ENCODE results near the gene TEC. TPM values are rescaled to one million over a fixed set of nuclear protein-coding genes. Genes with fewer than 3 reads are reported as not detected.
"Not testable (repeated sequence)": the region's sequence is repeated elsewhere in the genome, so short reads cannot be mapped to it uniquely, and the experiment has no call there.

Gene TEC
- total RNA-seq, result 10 to 100 TPM in 3 of 6 donors, 1 to 10 TPM in 3; 5.9 to 26.2 (median 10.1) TPM

DNA sequence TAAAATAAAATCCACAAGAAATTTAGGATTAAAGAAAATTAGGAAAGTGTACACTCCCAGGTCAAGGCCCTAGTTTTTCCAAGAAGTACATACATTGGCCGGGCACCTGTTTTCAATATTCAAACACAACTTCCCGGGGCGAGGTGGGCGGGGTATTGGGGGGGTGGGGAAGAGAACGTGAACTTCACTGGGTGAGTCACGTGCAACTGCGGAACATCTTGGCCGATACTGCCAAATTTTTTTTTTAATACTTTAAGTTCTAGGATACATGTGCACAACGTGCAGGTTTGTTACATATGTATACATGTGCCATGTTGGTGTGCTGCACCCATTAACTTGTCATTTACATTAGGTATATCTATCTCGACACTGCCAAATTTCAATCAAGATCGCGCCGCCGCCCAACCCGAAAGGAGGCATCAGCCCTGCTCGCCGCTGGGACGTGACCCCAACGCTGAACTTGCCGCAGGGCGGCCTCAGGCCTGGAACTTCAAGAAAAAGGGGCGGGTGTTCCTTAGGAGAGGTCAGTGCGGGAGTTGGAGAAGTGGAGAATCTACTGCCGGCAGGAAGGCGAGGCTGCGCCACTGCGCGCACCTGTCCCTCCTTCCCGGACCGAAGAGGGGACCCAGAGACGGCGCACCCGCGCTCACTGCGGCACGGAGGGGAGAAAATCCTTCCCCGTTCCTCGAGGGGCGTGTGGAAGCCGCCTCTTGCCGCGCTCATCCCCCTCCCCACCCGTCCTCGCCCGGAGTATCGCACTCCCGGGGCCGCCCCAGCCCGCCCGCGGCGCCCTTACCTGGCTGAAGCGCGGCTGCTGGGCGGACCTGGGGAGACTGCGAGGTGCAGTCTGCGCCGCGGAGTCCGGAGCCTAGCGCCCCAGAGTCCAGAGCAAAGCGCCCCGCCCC is at the start of gene TEC:
TEC (minus strand) TSS at position 883 of the 905 bp plus-strand sequence. CDS start 41,224 bp downstream, outside the sequence.
- 1 to 5% methylated on average over 30 to 38 of the region's 63 CpGs for WGBS, 2 donors
- H3K36me3 ChIP-seq, result no peaks in the 10 kb centered on the region
- TF ChIP-seq CTCF (IDR thresholded peaks at IDR 0.05) (peak in 2 of 6 experiments; percentile 4 to 7), POLR2AphosphoS5 (IDR thresholded peaks at IDR 0.05) (peak; percentile 10 to 57), POLR2A (IDR thresholded peaks at IDR 0.05) (peak in 3 of 4 donors; percentile 40 to 93 (median 64)), EP300 (IDR thresholded peaks at IDR 0.05) (no peak)
- no peaks in the 10 kb centered on the region for H3K9me3 ChIP-seq
- peak within 1 kb of the TSS; percentile 70 to 98 (median 81) for H3K4me3 ChIP-seq
- DNase-seq (peak in 1 of 2 donors; percentile 70), ATAC-seq (ENCODE audit: low FRiP score in 2 of 2) (peak; percentile 76 to 83)
- H3K27ac ChIP-seq, result peak within 1 kb of the TSS; percentile 86 to 93 (median 90)
- H3K4me1 ChIP-seq, result peaks cover 0 to 11% (median 7%) of the 10 kb centered on the region in 4 donors
- no peaks in the 10 kb centered on the region for H3K27me3 ChIP-seq

DNA sequence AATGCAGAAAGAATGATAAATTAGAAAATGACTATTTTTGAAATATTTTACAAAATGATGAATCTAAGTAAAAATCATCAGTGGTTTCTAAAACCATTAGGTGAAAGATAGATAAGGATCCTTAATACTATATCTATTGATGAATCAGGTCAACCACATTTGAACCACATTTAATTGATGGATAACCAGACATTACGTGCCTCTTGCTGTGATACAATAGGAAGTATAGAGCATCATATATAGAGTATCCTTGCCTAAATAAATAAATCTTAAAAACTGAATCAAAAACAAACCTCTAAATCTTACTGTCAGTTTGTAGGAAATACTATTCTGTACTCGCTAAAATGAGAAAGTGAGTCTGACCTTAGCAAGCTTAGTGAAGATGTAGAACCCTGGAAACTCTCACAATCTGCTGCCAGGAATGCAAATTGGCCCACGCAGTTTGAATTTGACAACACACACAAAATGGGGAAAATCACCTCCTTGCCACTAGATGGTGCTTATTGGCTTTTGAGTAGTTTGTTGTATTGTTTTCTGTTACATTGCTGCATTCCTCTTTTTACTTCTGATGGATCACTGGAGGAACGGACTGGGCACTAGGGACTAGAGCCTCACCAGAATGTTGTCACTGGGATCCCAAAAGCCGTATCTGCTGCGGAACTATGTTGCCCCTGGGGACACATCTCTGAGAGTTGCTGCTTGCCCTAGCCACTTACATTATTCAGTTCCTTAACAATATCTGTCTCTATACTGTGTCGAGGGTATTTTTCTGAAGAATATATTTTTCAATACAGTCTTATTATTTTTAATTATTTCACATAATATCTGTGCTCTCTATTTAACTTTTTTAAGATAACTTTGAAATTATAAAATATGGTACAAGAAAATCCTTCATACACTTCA is 46.3 kb upstream of the TEC start:
- Histone ChIP-seq H3K36me3 (no peaks in the 10 kb centered on the region), H3K9me3 (no peaks in the 10 kb centered on the region), H3K27me3 (no peaks in the 10 kb centered on the region), H3K4me1 (no peaks in the 10 kb centered on the region), H3K4me3 (no peak overlapping the region), H3K27ac (no peak overlapping the region)
- no peak for DNase-seq
- 39 to 48% methylated on average over 7 of the region's 7 CpGs for WGBS, 2 donors
- TF ChIP-seq CTCF (IDR thresholded peaks at IDR 0.05) (peak in 5 of 6 experiments; percentile 37 to 63 (median 56)), POLR2A (IDR thresholded peaks at IDR 0.05) (no peak)
- ATAC-seq (ENCODE audit: low FRiP score in 2 of 2), result peak in 1 of 2 donors; percentile 70

- not testable (repeated sequence) for DNase-seq; H3K4me3 ChIP-seq; H3K4me1 ChIP-seq; ATAC-seq (ENCODE audit: low FRiP score in 2 of 2); H3K27ac ChIP-seq; H3K27me3 ChIP-seq; H3K9me3 ChIP-seq; H3K36me3 ChIP-seq
Measured at GRCh38 chr4:48314746-48315145, 45.1 kb upstream of the TEC start.

- H3K4me3 ChIP-seq, result no peak overlapping the region
- 87 to 96% methylated on average over 3 of the region's 3 CpGs for WGBS, 2 donors
- no peaks in the 10 kb centered on the region for H3K27me3 ChIP-seq
- no peak for DNase-seq
- no peaks in the 10 kb centered on the region for H3K9me3 ChIP-seq
- ATAC-seq (ENCODE audit: low FRiP score in 2 of 2), result no peak
- TF ChIP-seq POLR2A (IDR thresholded peaks at IDR 0.05) (no peak), POLR2AphosphoS5 (IDR thresholded peaks at IDR 0.05) (no peak), CTCF (IDR thresholded peaks at IDR 0.05) (no peak), EP300 (IDR thresholded peaks at IDR 0.05) (no peak)
- H3K36me3 ChIP-seq, result no peaks in the 10 kb centered on the region
- H3K4me1 ChIP-seq, result no peaks in the 10 kb centered on the region
- no peak overlapping the region for H3K27ac ChIP-seq
Measured at GRCh38 chr4:48311896-48312295, 42.3 kb upstream of the TEC start.

DNA sequence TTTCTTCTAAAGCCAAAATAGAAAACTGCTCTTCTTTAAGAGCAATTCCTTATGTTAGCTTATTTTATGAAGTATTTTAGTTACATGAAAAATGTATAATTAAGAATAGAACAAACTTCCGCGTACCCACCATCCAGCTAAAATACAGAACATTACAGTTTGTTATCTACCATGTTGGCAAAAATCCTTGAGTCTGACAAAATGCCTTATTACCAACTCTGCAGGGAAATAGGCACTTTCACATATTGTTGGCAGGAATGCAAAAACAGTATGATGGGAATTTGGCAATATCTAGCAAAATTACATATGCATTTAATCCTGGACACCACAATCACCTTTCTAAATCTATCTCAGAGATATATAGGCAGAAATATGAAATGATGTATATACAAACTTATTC is 39.3 kb upstream of the TEC start:
- Histone ChIP-seq H3K36me3 (no peaks in the 10 kb centered on the region), H3K9me3 (no peaks in the 10 kb centered on the region), H3K4me1 (no peaks in the 10 kb centered on the region), H3K27me3 (no peaks in the 10 kb centered on the region), H3K27ac (no peak overlapping the region), H3K4me3 (no peak overlapping the region)
- ATAC-seq (ENCODE audit: low FRiP score in 2 of 2) (no peak), DNase-seq (no peak)
- TF ChIP-seq EP300 (IDR thresholded peaks at IDR 0.05) (no peak), CTCF (IDR thresholded peaks at IDR 0.05) (no peak), POLR2AphosphoS5 (IDR thresholded peaks at IDR 0.05) (no peak), POLR2A (IDR thresholded peaks at IDR 0.05) (no peak)
- WGBS, 2 donors, result 84 to 86% methylated on average over 2 of the region's 2 CpGs
